Prostate gland (tissue), 2 donors: Measurements from ENCODE around the gene FAM184B.

Experiments
- CTCF ChIP-seq, 4 experiments: fragments of 200-600 bp in 2 of 4; fragments of 450-650 bp in 2 of 4; sonication (generic) in 2 of 4; IDR thresholded peaks; 1 replicate in 3 of 4; 2 replicates in 1 of 4; pipeline ENCODE4 v1.5.1; 2016 to 2019; ENCODE audit warnings: antibody characterized with exemption in 4 of 4, mild to moderate bottlenecking in 2 of 4, moderate library complexity in 2 of 4
- POLR2A ChIP-seq: fragments of 450-650 bp; IDR thresholded peaks from one replicate; pipeline ENCODE4 v1.6.1; 2016; ENCODE audit warnings: antibody characterized with exemption, mild to moderate bottlenecking
- POLR2AphosphoS5 ChIP-seq: sonication (generic); formaldehyde crosslinking; IDR thresholded peaks from one replicate; pipeline ENCODE4 v1.6.1; 2017; ENCODE audit warnings: antibody characterized with exemption

- no peak for TF ChIP-seq CTCF (IDR thresholded peaks at IDR 0.05)
- no peak for TF ChIP-seq POLR2AphosphoS5
- TF ChIP-seq POLR2A = no peak
Measured at GRCh38 chr4:17816142-17816541, 34.7 kb upstream of the FAM184B start.
